Natural killer cell (primary cell): Measurements from ENCODE around the gene MCOLN3. TPM values are rescaled to one million over a fixed set of nuclear protein-coding genes. Genes with fewer than 3 reads are reported as not detected.
A peak's percentile ranks its signal among the peaks of the same experiment; 100 is the strongest.

ENCODE experiments used
- ATAC-seq, 3 donors: fragments of 150-1000 bp in 2 of 3; fragments of 200-7000 bp in 1 of 3; cut with Tn5 transposase; 1 replicate in 1 of 3; 2 replicates in 2 of 3; pipeline ENCODE4 v1.10.0; 2021; ENCODE audit warnings: mild to moderate bottlenecking in 2 of 3, moderate library complexity in 2 of 3
- DNase-seq, 2 donors: peaks; one replicate each; pipeline versions ENCODE4 v3.0.0 to v3.0.0-alpha.2; 2013 to 2021; ENCODE audit warnings: mixed read lengths in 1 of 2
- H3K27ac ChIP-seq: one replicate; pipeline ENCODE4 v1.5.1; 2013; ENCODE audit warnings: mild to moderate bottlenecking, low read length
- H3K27me3 ChIP-seq: one replicate; pipeline ENCODE4 v1.6.1; 2013; ENCODE audit warnings: low read length; ENCODE audit not compliant: control insufficient read depth, insufficient read depth
- H3K36me3 ChIP-seq: one replicate; pipeline ENCODE4 v1.6.1; 2013; ENCODE audit warnings: low read length; ENCODE audit not compliant: control insufficient read depth, insufficient read depth
- H3K4me1 ChIP-seq: one replicate; pipeline ENCODE4 v1.6.1; 2013; ENCODE audit warnings: low read length; ENCODE audit not compliant: control insufficient read depth, insufficient read depth
- H3K4me3 ChIP-seq: one replicate; pipeline ENCODE4 v1.5.1; 2013; ENCODE audit warnings: low read length
- H3K9me3 ChIP-seq: one replicate; pipeline ENCODE4 v1.6.1; 2013; ENCODE audit warnings: low read length; ENCODE audit not compliant: control insufficient read depth, insufficient read depth
- H3K27ac Mint-ChIP-seq, 2 donors: one replicate each; pipeline ENCODE4 v1.8.0; 2022; ENCODE audit warnings: mild to moderate bottlenecking in 2 of 2, mixed read lengths in 2 of 2, moderate library complexity in 1 of 2
- H3K27me3 Mint-ChIP-seq, 2 donors: one replicate each; pipeline ENCODE4 v1.8.0; 2022; ENCODE audit warnings: low read depth in 2 of 2, mixed read lengths in 2 of 2
- H3K36me3 Mint-ChIP-seq: one replicate; pipeline ENCODE4 v1.8.0; 2022; ENCODE audit warnings: mixed read lengths
- H3K4me1 Mint-ChIP-seq, 2 donors: one replicate each; pipeline ENCODE4 v1.8.0; 2022; ENCODE audit warnings: mixed read lengths in 2 of 2
- H3K4me3 Mint-ChIP-seq: one replicate; pipeline ENCODE4 v1.8.0; 2022; ENCODE audit warnings: mild to moderate bottlenecking, moderate library complexity, mixed read lengths
- H3K9me3 Mint-ChIP-seq, 2 donors: one replicate each; pipeline ENCODE4 v1.8.0; 2022; ENCODE audit warnings: mixed read lengths in 2 of 2
- CTCF ChIP-seq: fragments of 200-600 bp; IDR thresholded peaks from one replicate; pipeline ENCODE4 v1.8.0; 2022; ENCODE audit warnings: antibody characterized with exemption
- WGBS: methylation state at CpG from one replicate; pipeline ENCODE4 v1.1.7; 2013; ENCODE audit warnings: missing lambda C conversion rate; ENCODE audit not compliant: insufficient coverage; 5-methylcytosine and 5-hydroxymethylcytosine counted together
- intact Hi-C: fragments of 100-400 bp; cut with micrococcal nuclease; formaldehyde crosslinking; loops from one replicate; pipeline ENCODE4 v1.14.2; 2022
- total RNA-seq, 4 donors: library from RNA; stranded (reverse); fragments of 120-200 nt in 1 of 4; gene quantifications; one replicate each; pipeline versions ENCODE4 v1.2.3 to v1.2.4, GENCODE V29; 2013 to 2022

Gene MCOLN3
- total RNA-seq, 3 donors from 2014 or later (not counting 1 experiment from before 2014, with no cell fraction given): not detected

GRCh38 chr1:85061711-85062424 lies 13.6 kb upstream of the MCOLN3 start:
- H3K4me3 ChIP-seq: peak overlapping the region; percentile 26
- intact Hi-C loops: no loop called here
- H3K27ac ChIP-seq: no peak overlapping the region
- H3K36me3 Mint-ChIP-seq: no peaks in the 10 kb centered on the region
- DNase-seq: peak; percentile 62 to 97
- H3K4me3 Mint-ChIP-seq: peak overlapping the region; percentile 86
- ATAC-seq: peak; percentile 94 to 99 (median 97)
- 15% methylated on average over 21 of the region's 25 CpGs for WGBS
- H3K4me1 Mint-ChIP-seq: peaks cover 12 to 13% of the 10 kb centered on the region in 2 donors
- no peaks in the 10 kb centered on the region for H3K27me3 ChIP-seq
- no peaks in the 10 kb centered on the region for H3K36me3 ChIP-seq
- no peaks in the 10 kb centered on the region for H3K9me3 ChIP-seq
- peaks cover 24 to 52% of the 10 kb centered on the region in 2 donors for H3K27me3 Mint-ChIP-seq
- H3K27ac Mint-ChIP-seq: peak overlapping the region; percentile 41 to 88
- H3K4me1 ChIP-seq: peaks cover 10% of the 10 kb centered on the region
- no peak for TF ChIP-seq CTCF
- H3K9me3 Mint-ChIP-seq: no peaks in the 10 kb centered on the region

- DNase-seq (no peak), ATAC-seq (no peak)
- 88% methylated on average over 2 of the region's 2 CpGs for WGBS
- peaks cover 10% of the 10 kb centered on the region for H3K4me1 ChIP-seq
- TF ChIP-seq CTCF: no peak
- intact Hi-C loops: no loop called here
- H3K27me3 Mint-ChIP-seq: peaks cover 25 to 57% of the 10 kb centered on the region in 2 donors
- no peaks in the 10 kb centered on the region for H3K36me3 ChIP-seq
- peaks cover 12 to 13% of the 10 kb centered on the region in 2 donors for H3K4me1 Mint-ChIP-seq
- H3K9me3 Mint-ChIP-seq: no peaks in the 10 kb centered on the region
- no peak overlapping the region for H3K4me3 ChIP-seq
- no peaks in the 10 kb centered on the region for H3K9me3 ChIP-seq
- no peaks in the 10 kb centered on the region for H3K27me3 ChIP-seq
- H3K4me3 Mint-ChIP-seq: no peak overlapping the region
- no peak overlapping the region for H3K27ac ChIP-seq
- no peak overlapping the region for H3K27ac Mint-ChIP-seq
- no peaks in the 10 kb centered on the region for H3K36me3 Mint-ChIP-seq
These were observed 11.7 kb upstream of the MCOLN3 start for GRCh38 chr1:85060038-85060437.

- DNase-seq: no peak
- Histone ChIP-seq H3K27me3 (no peaks in the 10 kb centered on the region), H3K4me3 (no peak overlapping the region), H3K36me3 (no peaks in the 10 kb centered on the region), H3K27ac (no peak overlapping the region), H3K9me3 (no peaks in the 10 kb centered on the region), H3K4me1 (peaks cover 10% of the 10 kb centered on the region)
- no peak for ATAC-seq
- H3K4me3 Mint-ChIP-seq: no peak overlapping the region
- no peak for TF ChIP-seq CTCF
- H3K36me3 Mint-ChIP-seq: no peaks in the 10 kb centered on the region
- WGBS: 100% methylated on average over 1 of the region's 2 CpGs
- peaks cover 27 to 60% of the 10 kb centered on the region in 2 donors for H3K27me3 Mint-ChIP-seq
- peaks cover 12 to 13% of the 10 kb centered on the region in 2 donors for H3K4me1 Mint-ChIP-seq
- intact Hi-C loops: no loop called here
- no peaks in the 10 kb centered on the region for H3K9me3 Mint-ChIP-seq
- no peak overlapping the region for H3K27ac Mint-ChIP-seq
These were observed 11.3 kb upstream of the MCOLN3 start for GRCh38 chr1:85059563-85059962.

GRCh38 chr1:85058786-85059185 lies 10.5 kb upstream of the MCOLN3 start:
- no peak for TF ChIP-seq CTCF
- Histone ChIP-seq H3K27me3 (no peaks in the 10 kb centered on the region), H3K4me3 (no peak overlapping the region), H3K9me3 (no peaks in the 10 kb centered on the region), H3K27ac (no peak overlapping the region), H3K36me3 (no peaks in the 10 kb centered on the region), H3K4me1 (peaks cover 10% of the 10 kb centered on the region)
- DNase-seq (no peak), ATAC-seq (no peak)
- Mint-ChIP-seq H3K36me3 (no peaks in the 10 kb centered on the region), H3K27me3 (peaks cover 25 to 63% of the 10 kb centered on the region in 2 donors), H3K4me1 (peaks cover 12 to 13% of the 10 kb centered on the region in 2 donors), H3K9me3 (no peaks in the 10 kb centered on the region), H3K4me3 (no peak overlapping the region), H3K27ac (no peak overlapping the region)
- intact Hi-C loops: no loop called here
- WGBS: no CpG with 5 or more reads among the region's 1 CpG
